ENCODE results near the gene PADI2. TPM values are rescaled to one million over a fixed set of nuclear protein-coding genes. Genes with fewer than 3 reads are reported as not detected.

The PADI2 gene
- total RNA-seq, 2 donors from 2014 or later, result 177 to 211 TPM

DNA sequence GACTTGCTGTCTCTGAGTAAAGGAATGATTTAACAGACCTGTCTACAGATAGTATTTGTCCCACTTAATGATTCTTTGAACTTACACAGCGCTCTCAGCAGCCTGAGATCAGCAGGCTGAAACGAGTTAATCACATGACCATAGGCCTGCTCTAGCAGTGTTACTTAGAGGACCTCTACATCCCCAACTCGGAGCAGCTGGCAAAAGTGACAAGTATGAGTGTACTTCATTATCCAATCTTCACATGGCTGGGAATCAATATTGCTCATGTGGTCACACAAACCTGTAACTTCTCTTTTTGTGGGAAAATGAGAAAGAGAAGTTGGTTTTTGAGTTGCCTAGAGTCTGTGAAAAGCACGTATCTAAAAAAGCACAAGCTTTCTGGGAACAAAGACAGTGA is 96.1 kb downstream of the PADI2 start:
- peaks cover 48% of the 10 kb centered on the region for H3K36me3 ChIP-seq
- H3K4me3 ChIP-seq, result no peak overlapping the region
- H3K4me1 ChIP-seq, result no peaks in the 10 kb centered on the region
- no peak for DNase-seq
- intact Hi-C loops (cut with DNase I), result no loop called here
- TF ChIP-seq, protein P1, sequence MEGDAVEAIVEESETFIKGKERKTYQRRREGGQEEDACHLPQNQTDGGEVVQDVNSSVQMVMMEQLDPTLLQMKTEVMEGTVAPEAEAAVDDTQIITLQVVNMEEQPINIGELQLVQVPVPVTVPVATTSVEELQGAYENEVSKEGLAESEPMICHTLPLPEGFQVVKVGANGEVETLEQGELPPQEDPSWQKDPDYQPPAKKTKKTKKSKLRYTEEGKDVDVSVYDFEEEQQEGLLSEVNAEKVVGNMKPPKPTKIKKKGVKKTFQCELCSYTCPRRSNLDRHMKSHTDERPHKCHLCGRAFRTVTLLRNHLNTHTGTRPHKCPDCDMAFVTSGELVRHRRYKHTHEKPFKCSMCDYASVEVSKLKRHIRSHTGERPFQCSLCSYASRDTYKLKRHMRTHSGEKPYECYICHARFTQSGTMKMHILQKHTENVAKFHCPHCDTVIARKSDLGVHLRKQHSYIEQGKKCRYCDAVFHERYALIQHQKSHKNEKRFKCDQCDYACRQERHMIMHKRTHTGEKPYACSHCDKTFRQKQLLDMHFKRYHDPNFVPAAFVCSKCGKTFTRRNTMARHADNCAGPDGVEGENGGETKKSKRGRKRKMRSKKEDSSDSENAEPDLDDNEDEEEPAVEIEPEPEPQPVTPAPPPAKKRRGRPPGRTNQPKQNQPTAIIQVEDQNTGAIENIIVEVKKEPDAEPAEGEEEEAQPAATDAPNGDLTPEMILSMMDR (IDR thresholded peaks at IDR 0.05), result no peak
- no peak overlapping the region for H3K9ac ChIP-seq (ENCODE audit: low read depth in 2 of 2, low read length in 2 of 2)
- H3K27ac ChIP-seq, result no peak overlapping the region
- H3K27me3 ChIP-seq, result no peaks in the 10 kb centered on the region
- H3K9me3 ChIP-seq, result no peaks in the 10 kb centered on the region

DNA sequence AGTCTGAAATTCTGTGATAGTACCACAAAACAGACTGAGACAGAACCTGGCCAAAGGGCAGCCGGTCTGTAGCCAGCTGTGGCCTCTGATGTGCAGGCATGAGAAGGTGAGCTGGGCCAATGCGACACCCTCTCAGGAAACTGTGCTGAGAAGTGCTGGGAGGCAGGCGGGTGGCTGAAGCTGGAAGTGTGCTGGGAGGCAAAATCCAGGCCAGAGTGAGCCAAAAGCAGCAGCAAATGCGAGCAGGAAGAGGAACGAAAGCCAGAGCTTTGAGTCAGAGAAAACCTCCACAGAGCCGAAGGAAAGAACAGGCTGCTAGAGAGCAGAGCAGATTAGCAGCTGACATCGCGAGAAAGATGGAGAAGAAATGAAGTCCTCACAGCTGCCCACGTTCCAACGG is 97.4 kb downstream of the PADI2 start:
- H3K27ac ChIP-seq, result no peak overlapping the region
- TF ChIP-seq, protein P1 (IDR thresholded peaks at IDR 0.05), result no peak
- intact Hi-C loops (cut with DNase I), result no loop called here

DNA sequence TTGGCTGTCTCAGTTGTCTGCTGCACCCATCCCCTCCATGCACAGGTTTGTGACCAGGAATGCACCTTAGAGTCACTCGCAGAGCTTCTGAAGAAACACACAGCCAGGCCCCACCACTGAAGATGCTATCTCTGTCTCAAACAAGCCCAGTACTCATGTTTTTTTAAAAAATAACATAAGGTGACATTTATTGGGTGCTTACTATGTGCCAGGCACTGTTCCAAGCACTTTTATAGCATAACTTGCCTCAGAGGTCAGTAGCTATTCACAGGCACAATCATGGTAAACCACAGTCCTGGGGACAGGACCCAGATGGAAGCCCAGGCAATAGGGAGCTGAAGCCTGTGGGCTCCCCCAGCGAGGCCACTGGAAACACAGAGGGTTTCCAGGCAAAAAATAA is 98.7 kb downstream of the PADI2 start:
- Histone ChIP-seq H3K4me1 (no peaks in the 10 kb centered on the region), H3K4me3 (no peak overlapping the region), H3K27me3 (no peaks in the 10 kb centered on the region), H3K36me3 (peaks cover 34% of the 10 kb centered on the region), H3K9ac (ENCODE audit: low read depth in 2 of 2, low read length in 2 of 2) (no peak overlapping the region), H3K27ac (no peak overlapping the region), H3K9me3 (no peaks in the 10 kb centered on the region)
- no peak for DNase-seq
- TF ChIP-seq, protein P1 (IDR thresholded peaks at IDR 0.05), result no peak
- intact Hi-C loops (cut with DNase I), result no loop called here

More for the DNA sequence above, 97.4 kb downstream of the PADI2 start:
- Histone ChIP-seq H3K27me3 (no peaks in the 10 kb centered on the region), H3K9me3 (no peaks in the 10 kb centered on the region), H3K4me1 (no peaks in the 10 kb centered on the region), H3K4me3 (no peak overlapping the region), H3K36me3 (peaks cover 44% of the 10 kb centered on the region), H3K9ac (ENCODE audit: low read depth in 2 of 2, low read length in 2 of 2) (no peak overlapping the region)
- no peak for DNase-seq

DNA sequence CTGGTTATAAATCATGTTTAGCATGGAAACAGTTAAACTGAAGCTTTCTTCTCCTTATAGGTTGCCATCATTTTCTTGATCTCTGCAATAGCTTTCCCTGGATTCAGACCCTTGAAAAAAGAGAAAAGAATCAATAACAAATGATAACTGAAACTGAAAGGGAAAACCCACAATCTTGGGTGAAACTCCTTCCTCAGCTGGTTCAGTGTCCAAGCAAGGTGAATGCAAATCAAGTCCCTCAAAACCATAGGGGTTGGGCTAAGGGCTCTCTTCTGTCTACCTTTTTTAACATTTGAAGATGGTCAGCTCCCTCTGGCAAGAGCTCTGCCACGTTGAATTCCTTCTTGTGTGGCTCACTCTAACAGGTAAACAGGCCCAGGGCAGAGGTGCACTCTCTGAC is 100.4 kb downstream of the PADI2 start:
- peaks cover 34% of the 10 kb centered on the region for H3K36me3 ChIP-seq

DNA sequence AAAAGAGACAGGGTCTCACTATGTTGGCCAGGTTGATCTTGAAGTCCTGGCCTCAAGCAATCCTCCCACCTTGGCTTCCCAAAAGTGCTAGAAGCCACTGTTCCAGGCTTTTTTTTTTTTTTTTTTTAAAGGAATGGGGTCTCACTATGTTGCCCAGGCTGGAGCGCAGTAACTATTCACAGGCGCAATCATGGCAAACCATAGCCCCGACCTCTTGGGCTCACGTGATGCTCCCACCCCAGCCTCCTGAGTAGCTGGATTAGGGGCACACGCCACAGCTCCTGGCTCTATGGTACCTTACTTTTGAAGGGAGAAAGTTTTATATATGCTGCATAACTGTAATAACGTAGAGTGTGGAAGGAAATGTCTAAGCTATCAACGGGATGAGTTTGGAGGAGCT is 101.8 kb downstream of the PADI2 start:
- no peak overlapping the region for H3K4me3 ChIP-seq
- peaks cover 30% of the 10 kb centered on the region for H3K36me3 ChIP-seq
- H3K4me1 ChIP-seq, result no peaks in the 10 kb centered on the region
- no peak overlapping the region for H3K9ac ChIP-seq (ENCODE audit: low read depth in 2 of 2, low read length in 2 of 2)
- no peaks in the 10 kb centered on the region for H3K9me3 ChIP-seq
- intact Hi-C loops (cut with DNase I), result no loop called here
- no peaks in the 10 kb centered on the region for H3K27me3 ChIP-seq
- H3K27ac ChIP-seq, result no peak overlapping the region
- TF ChIP-seq, protein P1 (IDR thresholded peaks at IDR 0.05), result no peak
- no peak for DNase-seq

More for the DNA sequence above, 100.4 kb downstream of the PADI2 start:
- no peak overlapping the region for H3K27ac ChIP-seq
- H3K4me3 ChIP-seq, result no peak overlapping the region
- no peaks in the 10 kb centered on the region for H3K9me3 ChIP-seq
- no peaks in the 10 kb centered on the region for H3K4me1 ChIP-seq
- TF ChIP-seq, protein P1 (IDR thresholded peaks at IDR 0.05), result no peak
- no peak overlapping the region for H3K9ac ChIP-seq (ENCODE audit: low read depth in 2 of 2, low read length in 2 of 2)
- DNase-seq, result no peak
- intact Hi-C loops (cut with DNase I), result no loop called here
- H3K27me3 ChIP-seq, result no peaks in the 10 kb centered on the region

Other genes with a start within 250 kb of the PADI2 start
- gene RNU1-2, start 223.5 kb downstream of the PADI2 start, total RNA-seq, result 1,000 to 10,000 TPM; 1,159 to 2,517 TPM
- 10 to 100 TPM in 1 of 2 donors, 1 to 10 TPM in 1; 6.9 to 21.6 TPM for gene CROCC, start 197.5 kb downstream of the PADI2 start, total RNA-seq
- 1 to 10 TPM; 1.4 to 6.0 TPM for gene MFAP2, start 138.8 kb downstream of the PADI2 start, total RNA-seq
- gene ATP13A2, start 107.5 kb downstream of the PADI2 start, total RNA-seq, result 100 to 1,000 TPM in 1 of 2 donors, 10 to 100 TPM in 1; 55.3 to 111 TPM
- 100 to 1,000 TPM; 208 to 229 TPM for gene SDHB, start 65.4 kb downstream of the PADI2 start, total RNA-seq
- under 1 TPM; 0.47 to 0.50 TPM for gene PADI1, start 85.7 kb upstream of the PADI2 start, total RNA-seq
- gene PADI3, start 129.6 kb upstream of the PADI2 start, total RNA-seq, result under 1 TPM in 1 of 2 donors, not detected in 1; 0.13 TPM
- gene PADI4, start 188.7 kb upstream of the PADI2 start, total RNA-seq, result not detected

Data from colonic mucosa (tissue), 4 donors.